Measurements from ENCODE around the gene PRSS23.

- TF ChIP-seq CTCF (IDR thresholded peaks at IDR 0.05; ENCODE audit: low read depth, low read length): no peak
- TF ChIP-seq MYC (IDR thresholded peaks at IDR 0.05; ENCODE audit: low read depth, low read length): no peak
- no peak for TF ChIP-seq MAX (IDR thresholded peaks at IDR 0.05; ENCODE audit: low read depth, low read length)
- TF ChIP-seq POLR2A (IDR thresholded peaks at IDR 0.05; ENCODE audit: extremely low read depth, insufficient read length): no peak
Observed at GRCh38 chr11:86753459-86753858, 46.9 kb upstream of the PRSS23 start.
